HepG2 (cell line): ENCODE measurements around the gene FTL. TPM values are rescaled to one million over a fixed set of nuclear protein-coding genes. Genes with fewer than 3 reads are reported as not detected.
A peak's percentile ranks its signal among the peaks of the same experiment; 100 is the strongest.

ENCODE experiments used
- ATF5 ChIP-seq: sonication (generic); formaldehyde crosslinking; IDR thresholded peaks from 2 replicates; pipeline ENCODE4 v1.4.0; 2020; ENCODE audit warnings: mild to moderate bottlenecking, low read depth, missing genetic modification reagents
- CEBPB ChIP-seq: IDR thresholded peaks from 2 replicates; pipeline ENCODE4 v1.6.1; 2011; ENCODE audit warnings: low read depth, low read length, improper control_type of control experiment, borderline replicate concordance
- FOXC1 ChIP-seq: sonication (generic); formaldehyde crosslinking; IDR thresholded peaks from 2 replicates; pipeline ENCODE4 v1.8.0; 2022; ENCODE audit warnings: mild to moderate bottlenecking, missing genetic modification reagents, borderline replicate concordance
- KDM5B ChIP-seq: sonication (generic); formaldehyde crosslinking; IDR thresholded peaks from 2 replicates; pipeline ENCODE4 v1.4.0; 2020; ENCODE audit warnings: missing genetic modification reagents, mild to moderate bottlenecking, borderline replicate concordance
- LBX2 ChIP-seq: sonication (generic); formaldehyde crosslinking; IDR thresholded peaks from 2 replicates; pipeline ENCODE4 v1.5.0; 2020; ENCODE audit warnings: missing genetic modification reagents, mild to moderate bottlenecking, borderline replicate concordance
- MZF1 ChIP-seq: sonication (generic); formaldehyde crosslinking; IDR thresholded peaks from 2 replicates; pipeline ENCODE4 v1.8.1; 2023; ENCODE audit warnings: mild to moderate bottlenecking, missing genetic modification reagents, borderline replicate concordance
- NCOA5 ChIP-seq: sonication (generic); formaldehyde crosslinking; IDR thresholded peaks from 2 replicates; pipeline ENCODE4 v1.4.0; 2020; ENCODE audit warnings: missing genetic modification reagents
- NFE2 ChIP-seq: sonication (generic); formaldehyde crosslinking; IDR thresholded peaks from 2 replicates; pipeline ENCODE4 v1.4.0; 2020; ENCODE audit warnings: missing genetic modification reagents
- NFIB ChIP-seq: sonication (generic); formaldehyde crosslinking; IDR thresholded peaks from 2 replicates; pipeline ENCODE4 v1.9.0; 2021; ENCODE audit warnings: missing genetic modification reagents, mild to moderate bottlenecking, borderline replicate concordance
- PCBP1 ChIP-seq: fragments of 200-400 bp; formaldehyde crosslinking; IDR thresholded peaks from 2 replicates; pipeline ENCODE4 v1.6.1; 2017; ENCODE audit warnings: mild to moderate bottlenecking, low read depth, low read length, borderline replicate concordance
- PHB2 ChIP-seq: fragments of 450-650 bp; IDR thresholded peaks from 2 replicates; pipeline ENCODE4 v1.6.1; 2018; ENCODE audit not compliant: partially characterized antibody
- PREB ChIP-seq: sonication (generic); formaldehyde crosslinking; IDR thresholded peaks from 2 replicates; pipeline ENCODE4 v1.4.0; 2020; ENCODE audit warnings: missing genetic modification reagents
- RBM39 ChIP-seq: fragments of 200-400 bp; formaldehyde crosslinking; IDR thresholded peaks from one replicate; pipeline ENCODE4 v1.6.1; 2018; ENCODE audit warnings: antibody characterized with exemption, mild to moderate bottlenecking, low read depth, low read length; ENCODE audit not compliant: poor library complexity, severe bottlenecking
- REPIN1 ChIP-seq: sonication (generic); formaldehyde crosslinking; IDR thresholded peaks from 2 replicates; pipeline ENCODE4 v1.8.0; 2022; ENCODE audit warnings: missing genetic modification reagents, low read depth, mild to moderate bottlenecking, borderline replicate concordance
- SRSF4 ChIP-seq: fragments of 200-400 bp; formaldehyde crosslinking; IDR thresholded peaks from one replicate; pipeline ENCODE4 v1.6.1; 2018; ENCODE audit warnings: mild to moderate bottlenecking, low read depth, low read length, moderate library complexity; ENCODE audit not compliant: poor library complexity, severe bottlenecking
- TOPORS ChIP-seq: sonication (generic); formaldehyde crosslinking; IDR thresholded peaks from 2 replicates; pipeline ENCODE4 v1.8.0; 2023; ENCODE audit warnings: mild to moderate bottlenecking, missing genetic modification reagents
- ZMYM3 ChIP-seq: sonication (generic); formaldehyde crosslinking; IDR thresholded peaks from 2 replicates; pipeline ENCODE4 v1.5.1; 2020; ENCODE audit warnings: mild to moderate bottlenecking, missing genetic modification reagents
- ZNF326 ChIP-seq: sonication (generic); formaldehyde crosslinking; IDR thresholded peaks from 2 replicates; pipeline ENCODE4 v1.4.0; 2020; ENCODE audit warnings: missing genetic modification reagents, borderline replicate concordance
- ZNF451 ChIP-seq: sonication (generic); formaldehyde crosslinking; IDR thresholded peaks from 2 replicates; pipeline ENCODE4 v1.5.0; 2020; ENCODE audit warnings: mild to moderate bottlenecking, missing genetic modification reagents
- ZNF576 ChIP-seq: sonication (generic); formaldehyde crosslinking; IDR thresholded peaks from 2 replicates; pipeline ENCODE4 v1.4.0; 2020; ENCODE audit warnings: mild to moderate bottlenecking, missing genetic modification reagents
- ZNF597 ChIP-seq: sonication (generic); formaldehyde crosslinking; IDR thresholded peaks from 2 replicates; pipeline ENCODE4 v1.5.0; 2020; ENCODE audit warnings: missing genetic modification reagents
- ZNF737 ChIP-seq: sonication (generic); formaldehyde crosslinking; IDR thresholded peaks from 2 replicates; pipeline ENCODE4 v1.5.0; 2020; ENCODE audit warnings: missing genetic modification reagents, mild to moderate bottlenecking, borderline replicate concordance
- ZSCAN9 ChIP-seq: IDR thresholded peaks from 2 replicates; pipeline ENCODE4 v1.6.1; 2016; ENCODE audit warnings: borderline replicate concordance
- ZUFSP ChIP-seq: sonication (generic); formaldehyde crosslinking; IDR thresholded peaks from 2 replicates; pipeline ENCODE4 v1.9.0; 2021; ENCODE audit warnings: missing genetic modification reagents, mild to moderate bottlenecking, borderline replicate concordance
- polyA plus RNA-seq, 8 experiments: library from polyadenylated mRNA; depleted of rRNA in 3 of 8; stranded (reverse) in 7 of 8; unstranded in 1 of 8; fragments of >200 nt; fragmentation: Illumina TruSeq in 4 of 8; extraction: Trizol in 4 of 8; gene quantifications; 2 replicates each; pipeline versions ENCODE4 v1.2.1 to v1.2.3, GENCODE V29; 2011 to 2016; ENCODE audit warnings: low read depth in 4 of 8, missing spikeins in 1 of 8, mixed read lengths in 1 of 8; ENCODE audit not compliant: insufficient read depth in 1 of 8
- total RNA-seq, 5 experiments: library from RNA; depleted of rRNA; stranded (reverse); fragments of >200 nt; fragmentation: Illumina TruSeq; extraction: Trizol; gene quantifications; 2 replicates each; pipeline ENCODE4 v1.2.3, GENCODE V29; 2016; ENCODE audit warnings: low read depth in 1 of 5

The FTL gene
- total and polyA plus RNA-seq, 2 of the 13 experiments (the other 11 are each of a cell fraction or from before 2014, with no cell fraction given) = 2,721 to 8,800 TPM

GRCh38 chr19:48965040-48965805 is at the start of gene FTL (continued):
- peak; percentile 79; the same call in 1 of the 2 replicates for TF ChIP-seq ATF5
- TF ChIP-seq ZNF576 (CRISPR knock-in tag) = no peak
- no peak; the same call in 1 of the 2 replicates for TF ChIP-seq TOPORS (CRISPR knock-in tag)
- TF ChIP-seq ZMYM3 (CRISPR knock-in tag) = no peak
- peak; percentile 93; the same call in 1 of the 2 replicates for TF ChIP-seq ZNF737 (CRISPR knock-in tag)
- no peak for TF ChIP-seq PREB (CRISPR knock-in tag)
- peak; percentile 69; the same call in 1 of the 2 replicates for TF ChIP-seq MZF1
- no peak for TF ChIP-seq PHB2
- TF ChIP-seq LBX2 (CRISPR knock-in tag) = no peak
- TF ChIP-seq PCBP1 = no peak
- peak; percentile 93 for TF ChIP-seq REPIN1 (CRISPR knock-in tag)
- TF ChIP-seq CEBPB = peak; percentile 85
- TF ChIP-seq RBM39 = peak; percentile 99
- no peak for TF ChIP-seq ZUFSP (CRISPR knock-in tag)
- no peak for TF ChIP-seq SRSF4
- TF ChIP-seq ZNF597 = peak; percentile 83; the same call in 1 of the 2 replicates
- peak; percentile 87; the same call in 1 of the 2 replicates for TF ChIP-seq ZSCAN9 (CRISPR knock-in tag)
- peak; percentile 76 for TF ChIP-seq KDM5B (CRISPR knock-in tag)
- peak; percentile 93 for TF ChIP-seq NCOA5 (CRISPR knock-in tag)
- TF ChIP-seq ZNF326 = no peak
- no peak for TF ChIP-seq NFE2 (CRISPR knock-in tag)
- 0 out of 2 replicates have a peak, but pooled peaks have one; percentile 64 for TF ChIP-seq NFIB (CRISPR knock-in tag)
- peak; percentile 91 for TF ChIP-seq FOXC1 (CRISPR knock-in tag)
- TF ChIP-seq ZNF451 (CRISPR knock-in tag) = no peak
